HCEC 1CT (cell line): ENCODE results near the gene GLMP.

Experiments used
- DNase-seq: peaks from one replicate; pipeline ENCODE4 v3.0.0-alpha.2; 2017

GLMP gene

DNA sequence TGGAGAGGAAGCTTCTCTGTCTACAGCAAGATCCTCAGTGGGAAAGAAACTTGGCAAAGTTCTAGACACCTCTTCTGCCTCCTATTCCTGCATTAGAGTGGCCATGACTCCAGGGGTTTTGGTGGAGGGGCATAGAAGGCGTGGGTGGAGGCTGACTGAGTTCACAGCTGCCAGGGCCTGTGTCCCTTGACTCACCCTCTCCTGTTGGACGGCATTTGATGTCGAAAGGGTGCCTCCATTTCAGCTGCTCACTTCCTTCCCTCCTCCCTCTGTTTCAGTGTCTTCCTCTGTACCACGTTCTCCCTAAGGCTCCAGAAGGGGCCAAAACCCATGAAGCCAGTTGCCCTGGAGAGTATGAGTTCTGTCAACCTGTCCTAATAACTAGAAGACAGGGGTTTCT is 10.7 kb downstream of the GLMP start:
- DNase-seq = peak; percentile 15

DNA sequence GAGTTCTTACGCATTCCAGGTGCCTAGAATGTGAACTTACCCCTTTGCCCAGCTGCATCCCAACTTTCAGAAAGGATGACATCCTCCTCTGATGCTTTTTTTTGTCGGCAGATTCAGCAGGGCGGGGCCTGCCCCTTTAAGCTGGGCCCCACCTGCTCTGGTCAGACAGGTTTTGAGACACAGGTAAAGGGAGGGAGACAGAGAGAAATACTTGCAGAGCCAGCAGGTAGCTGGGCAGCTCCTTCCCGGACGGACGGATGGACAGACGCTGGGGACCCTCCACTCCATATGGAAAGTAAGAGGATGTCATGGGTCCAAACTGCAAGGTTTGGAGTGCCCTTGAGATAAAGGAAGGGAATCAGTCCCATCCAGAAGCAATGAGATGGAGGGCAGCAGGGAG is 11.4 kb downstream of the GLMP start, which contains the start of gene TMEM79:
Gene TMEM79 (plus strand): TSS at position 214 of the 400 bp plus-strand sequence. CDS start 902 bp downstream, outside the sequence.
- DNase-seq = no peak

DNA sequence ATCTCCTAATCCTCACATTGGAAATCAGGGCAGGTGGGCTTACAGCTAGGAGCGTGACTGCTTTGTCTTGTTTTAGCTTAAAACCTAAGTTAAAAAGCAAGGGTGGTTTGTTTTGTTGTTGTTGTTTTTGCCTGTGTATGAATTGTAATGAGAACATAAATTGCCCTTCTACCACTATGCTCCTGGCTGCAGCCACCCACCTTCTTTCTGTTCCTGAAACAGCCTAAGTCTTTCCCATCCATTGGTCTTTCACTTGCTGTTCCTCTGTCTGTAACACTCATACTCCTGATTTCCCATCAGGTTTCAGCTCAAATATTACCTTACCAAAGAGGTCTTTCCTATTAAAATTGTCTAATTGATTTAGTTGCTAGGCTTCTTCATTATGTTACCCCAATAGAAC is 12.0 kb downstream of the GLMP start:
- DNase-seq = no peak

DNA sequence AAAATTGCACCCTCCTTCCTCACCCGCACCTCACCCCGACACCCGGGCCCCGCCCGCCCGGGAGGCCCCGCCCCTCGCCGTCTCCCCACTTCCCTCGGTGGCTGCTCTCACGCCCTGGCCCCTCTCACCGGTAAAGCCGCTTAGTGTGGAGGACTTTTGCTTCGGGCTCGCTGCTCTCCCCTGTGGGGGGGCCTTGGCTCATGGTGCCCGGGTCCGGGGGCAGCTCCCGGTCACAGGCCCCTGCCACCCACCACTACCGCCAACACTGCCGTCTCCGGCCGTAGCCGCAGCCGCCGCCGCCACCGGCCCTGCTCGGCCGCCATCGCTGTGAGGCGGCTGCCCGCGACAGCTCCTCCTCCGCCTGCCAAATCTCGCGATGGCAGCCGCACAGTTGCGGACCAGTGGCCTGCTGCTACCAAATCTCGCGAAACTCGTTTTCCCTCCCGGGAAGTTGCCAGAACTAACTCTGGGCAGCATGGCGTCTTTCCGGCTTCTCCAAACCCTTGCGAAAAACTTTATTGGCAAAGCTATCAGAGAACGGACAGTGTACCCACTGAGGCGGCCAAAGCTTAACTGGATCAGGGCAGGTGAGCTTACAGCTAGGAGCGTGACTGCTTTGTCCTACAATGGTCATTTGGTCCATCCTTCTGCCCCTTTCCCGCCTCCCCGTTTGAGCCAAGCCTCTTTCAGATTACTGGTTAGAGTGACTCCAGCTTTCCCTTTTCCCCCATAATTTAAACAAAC is 12.8 kb downstream of the GLMP start, which contains the start of gene SMG5:
Gene SMG5 (minus strand): TSS at position 347 of the 744 bp plus-strand sequence. CDS start 145 bp downstream, at position 202.
- peak; percentile 98 for DNase-seq

DNA sequence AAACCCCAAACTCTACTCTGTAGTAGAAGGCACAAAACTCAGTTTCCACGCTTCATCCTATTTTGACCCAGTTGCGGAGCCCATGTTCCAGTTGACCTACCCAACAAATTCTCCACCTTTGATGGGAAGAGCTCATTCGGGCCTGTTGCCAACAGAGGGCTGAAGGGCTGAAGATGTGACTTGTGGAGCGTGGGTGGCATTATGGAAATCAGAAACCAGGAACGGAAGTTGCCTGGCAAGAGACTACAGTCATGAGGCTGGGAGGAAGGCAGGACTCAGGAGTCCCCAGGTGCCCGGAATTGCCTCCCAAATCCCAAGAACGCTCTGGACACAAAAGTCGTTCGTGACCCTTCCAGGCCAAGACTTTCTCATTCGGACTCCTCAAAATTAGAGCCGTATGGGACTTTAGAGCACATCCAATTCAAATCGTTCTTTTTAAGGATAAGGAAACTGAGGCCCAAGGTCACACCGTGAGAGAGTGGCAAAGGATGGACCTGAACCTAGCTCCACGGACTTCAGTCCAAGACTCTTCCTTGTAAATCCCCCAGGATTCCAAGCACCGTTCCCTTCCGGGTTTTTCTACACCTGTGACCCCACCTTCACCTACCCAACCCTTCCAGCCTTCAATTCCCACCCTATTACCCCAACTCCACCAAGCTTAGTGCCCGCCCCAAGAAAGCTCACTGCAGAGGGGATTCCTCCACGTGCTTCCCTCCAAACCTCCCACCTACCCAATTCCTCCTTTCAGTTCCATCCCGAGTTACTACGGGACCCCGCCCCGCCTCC is 13.6 kb downstream of the GLMP start:
- DNase-seq = peak; percentile 22

DNA sequence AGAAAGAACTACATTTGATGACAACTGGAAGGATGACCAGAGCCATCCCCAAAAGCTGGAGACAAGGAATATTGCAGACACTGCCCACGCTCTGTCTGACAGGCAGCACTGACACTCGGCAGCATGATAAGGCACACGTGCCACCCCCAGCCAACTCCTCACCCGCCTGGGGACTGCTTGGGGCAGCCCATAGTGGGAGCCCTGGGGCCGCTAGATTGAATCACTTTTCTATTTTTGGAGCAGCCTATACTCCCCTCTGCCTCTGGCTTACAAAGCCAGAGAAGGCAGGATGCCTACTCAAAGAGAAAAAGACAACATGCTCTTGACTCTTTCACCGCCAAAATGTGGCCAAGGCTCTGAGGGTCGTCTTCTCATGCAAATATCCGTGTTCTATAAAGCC is 14.2 kb downstream of the GLMP start:
- peak; percentile 46 for DNase-seq

DNA sequence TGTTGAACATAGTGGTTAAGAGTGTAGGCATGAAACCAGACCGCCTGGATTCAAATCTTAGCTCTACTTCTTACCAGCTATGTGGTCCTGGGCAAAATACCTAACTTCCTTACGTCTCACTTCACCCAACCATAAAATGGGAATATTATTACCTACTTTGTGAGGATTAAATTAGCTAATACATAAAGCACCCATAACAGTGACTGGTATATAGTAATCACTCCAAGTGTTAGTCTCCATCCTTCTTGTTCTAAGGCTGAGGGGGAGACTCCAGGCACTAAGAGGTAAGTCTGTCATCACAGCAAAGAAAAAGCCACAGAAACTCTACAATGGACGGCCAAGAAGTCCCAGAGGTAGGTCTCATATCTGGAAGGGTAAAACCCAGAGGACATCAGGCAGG is 15.6 kb downstream of the GLMP start:
- no peak for DNase-seq

DNA sequence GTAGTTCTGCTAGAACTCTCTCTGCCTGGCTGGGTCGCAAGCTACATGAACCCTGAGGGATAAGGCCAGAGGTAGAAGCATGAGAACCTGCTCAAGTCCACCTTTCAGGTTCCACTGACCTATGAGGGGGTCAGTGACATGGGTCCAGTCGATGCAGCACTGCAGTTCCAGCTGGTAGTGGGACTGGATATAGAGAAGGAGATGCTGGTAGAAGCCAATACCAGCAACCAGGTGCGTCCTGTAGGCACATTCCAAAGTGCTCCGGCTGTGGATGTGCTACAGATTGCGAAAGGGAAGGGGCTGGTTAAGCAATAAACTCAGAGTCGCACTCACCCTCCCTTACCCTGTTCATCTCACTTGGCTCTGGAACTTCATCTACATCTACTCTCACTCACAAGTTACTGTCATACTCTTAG is 18.5 kb downstream of the GLMP start:
- no peak for DNase-seq

DNA sequence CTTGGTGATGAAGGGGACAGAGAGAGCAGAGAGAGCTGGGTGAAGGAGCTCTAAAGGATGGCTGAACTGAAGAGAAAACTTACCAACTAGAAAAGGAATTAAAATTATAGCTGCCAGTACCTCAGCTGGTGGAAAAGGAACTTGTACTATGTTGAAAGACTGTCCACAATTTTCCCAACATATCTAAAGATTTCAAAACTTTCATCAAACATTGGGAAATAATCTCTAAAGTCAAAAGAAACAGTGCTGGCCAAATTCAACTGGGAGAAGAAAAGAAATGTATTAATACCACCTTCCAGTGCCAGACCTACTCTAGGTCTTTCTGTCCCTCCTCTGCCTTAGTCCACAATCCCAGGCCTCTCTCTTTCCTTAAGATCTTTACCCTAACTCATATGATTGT is 18.9 kb downstream of the GLMP start:
- no peak for DNase-seq

DNA sequence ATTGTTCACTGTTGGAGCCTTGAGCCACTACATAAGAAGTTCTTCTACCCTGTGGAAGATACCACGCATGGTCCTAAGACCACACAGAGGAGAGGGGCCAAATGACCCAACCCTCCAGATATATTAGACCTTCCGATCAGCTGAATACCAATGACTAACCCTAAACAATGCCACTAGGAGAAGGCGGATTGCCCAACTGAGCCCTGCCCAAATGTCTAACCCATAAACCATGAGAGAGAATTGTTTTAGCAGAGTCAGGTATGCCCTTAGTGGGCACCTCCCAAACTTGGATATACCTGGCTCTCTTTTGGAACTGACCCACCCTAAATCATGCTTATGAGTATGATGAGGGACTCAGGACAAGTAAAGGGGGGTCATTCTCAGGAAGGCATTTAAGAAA is 25.2 kb downstream of the GLMP start:
- DNase-seq = no peak

DNA sequence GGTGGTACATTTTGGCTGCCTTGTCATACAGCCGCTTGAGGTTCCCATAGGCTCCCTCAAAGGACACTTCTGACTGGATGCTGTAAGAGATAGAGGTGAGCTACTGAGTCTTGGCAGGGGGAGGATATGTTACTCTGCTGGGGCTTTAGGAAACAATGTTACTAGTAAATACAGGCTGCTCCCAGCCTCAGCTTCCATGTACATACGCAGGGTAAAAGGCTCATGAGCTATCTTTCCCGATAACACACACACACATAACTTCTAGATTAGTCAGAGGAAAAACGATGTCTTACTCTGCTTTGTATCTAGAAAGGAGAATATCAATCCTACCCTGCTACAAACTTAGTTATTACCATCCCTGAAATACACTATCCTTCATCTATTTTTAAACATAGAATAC is 27.1 kb downstream of the GLMP start:
- no peak for DNase-seq

DNA sequence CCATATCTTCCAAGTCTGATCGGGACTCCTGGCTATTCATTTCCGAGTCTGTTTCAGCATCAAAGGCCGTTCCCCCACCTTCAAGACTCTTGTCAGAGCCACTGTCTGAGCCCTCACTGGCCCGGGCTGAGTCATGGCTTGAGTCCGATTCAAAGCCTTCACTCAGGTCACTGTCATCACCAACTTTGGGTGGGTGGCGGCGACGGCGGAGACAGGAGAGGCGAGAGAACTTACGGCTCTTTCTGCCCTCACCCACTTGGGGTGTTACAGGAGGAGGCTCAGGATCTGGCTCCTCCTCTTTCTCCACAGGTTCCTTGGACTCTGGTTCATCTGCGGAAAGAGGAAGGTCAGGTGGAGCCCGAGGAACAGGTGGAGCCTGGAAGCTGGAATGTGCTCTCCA is 29.4 kb downstream of the GLMP start:
- DNase-seq = no peak

DNA sequence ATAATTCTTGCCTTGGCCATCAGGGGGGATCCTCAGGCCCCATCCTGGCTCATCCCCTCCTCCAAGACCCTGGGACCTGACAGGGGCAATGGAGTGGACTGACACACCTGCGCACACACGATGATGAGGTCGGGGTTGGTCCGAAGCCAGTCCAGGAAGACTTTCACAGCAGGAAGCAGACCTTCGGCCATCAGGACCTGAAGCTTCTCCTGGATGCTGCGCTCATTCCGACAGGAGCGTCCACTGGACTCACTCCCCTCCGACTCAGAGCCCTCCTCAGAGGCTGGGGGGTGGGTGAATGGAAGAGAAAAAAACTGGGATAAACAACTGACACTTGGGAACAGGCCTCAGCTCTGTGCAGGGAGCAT is 32.2 kb downstream of the GLMP start:
- DNase-seq = no peak

DNA sequence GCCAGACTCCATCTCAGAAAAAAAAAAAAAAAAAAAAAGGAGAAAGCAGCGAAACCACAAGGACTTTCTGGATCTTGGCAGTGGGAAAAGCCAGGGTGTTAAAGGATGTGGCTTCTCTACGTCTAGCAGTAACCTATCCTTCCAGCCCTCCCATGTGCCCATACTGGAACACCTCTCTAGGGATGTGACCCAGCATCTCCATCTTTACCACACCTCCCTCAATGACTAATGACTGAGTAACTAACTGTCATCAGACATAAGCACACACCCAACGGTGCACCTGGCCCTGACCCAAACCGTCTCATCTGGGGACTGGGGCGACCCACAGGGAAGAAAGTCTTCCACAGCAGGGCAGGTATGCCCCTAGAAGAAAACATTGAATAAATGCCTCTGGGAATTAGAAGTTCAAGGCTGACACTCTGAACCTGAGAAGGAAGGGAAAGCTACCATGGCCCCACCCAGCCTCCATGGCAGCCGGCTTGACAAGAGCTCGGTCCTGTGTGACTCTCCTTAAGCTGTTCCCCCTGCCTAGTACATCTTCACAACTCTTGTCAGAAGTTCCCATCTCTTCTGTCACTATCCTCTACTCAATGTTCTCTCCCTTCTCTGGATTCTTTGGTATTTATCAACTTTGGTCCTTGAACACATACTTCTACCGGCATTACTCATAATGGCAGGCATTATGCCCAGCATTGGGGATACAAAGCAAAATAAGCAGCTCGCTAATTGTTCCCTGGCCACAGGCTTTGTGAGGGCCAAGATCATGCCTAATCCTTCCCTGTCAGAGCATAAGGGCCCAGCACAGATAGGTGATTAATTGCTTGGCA is 32.8 kb downstream of the GLMP start:
- DNase-seq = peak; percentile 69

DNA sequence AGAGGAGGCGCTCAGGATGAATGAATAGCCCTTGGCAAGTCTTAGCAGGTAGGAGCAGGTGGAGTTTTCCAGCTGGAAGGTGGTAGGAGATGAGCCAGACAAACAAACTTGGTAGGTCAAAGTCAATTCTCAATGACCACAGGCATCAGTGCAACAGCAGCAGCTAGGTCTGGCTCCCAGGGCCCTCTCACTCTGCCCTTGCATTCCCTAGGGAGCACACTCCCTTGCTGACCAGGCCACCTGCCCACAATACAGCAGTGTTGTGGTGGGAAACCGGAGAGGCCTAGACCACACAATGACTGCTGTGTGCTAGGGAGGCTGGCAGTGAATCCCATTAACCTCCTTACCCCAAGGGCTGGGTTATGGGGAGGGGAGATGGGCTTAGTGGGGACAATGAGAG is 34.6 kb downstream of the GLMP start:
- DNase-seq = no peak

DNA sequence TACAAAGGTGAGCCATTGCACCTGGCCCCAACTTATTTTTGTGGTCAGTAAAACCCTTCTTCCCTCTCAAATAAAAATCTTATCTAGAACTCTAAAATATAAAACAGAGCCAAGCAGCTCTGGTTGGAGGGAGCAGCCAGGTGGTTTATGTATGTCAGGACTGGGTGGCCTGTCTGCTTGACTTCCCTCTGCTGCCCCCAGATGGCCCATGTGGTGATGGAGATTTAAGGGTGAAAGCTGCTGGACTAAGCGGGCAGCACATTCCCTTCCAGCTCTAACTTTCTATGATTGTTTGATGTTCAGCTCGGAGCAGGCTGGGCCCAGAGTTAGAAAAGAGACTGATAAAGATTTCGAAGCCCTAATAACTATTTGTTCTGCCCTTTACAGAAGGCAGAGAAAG is 35.7 kb downstream of the GLMP start:
- peak; percentile 20 for DNase-seq

DNA sequence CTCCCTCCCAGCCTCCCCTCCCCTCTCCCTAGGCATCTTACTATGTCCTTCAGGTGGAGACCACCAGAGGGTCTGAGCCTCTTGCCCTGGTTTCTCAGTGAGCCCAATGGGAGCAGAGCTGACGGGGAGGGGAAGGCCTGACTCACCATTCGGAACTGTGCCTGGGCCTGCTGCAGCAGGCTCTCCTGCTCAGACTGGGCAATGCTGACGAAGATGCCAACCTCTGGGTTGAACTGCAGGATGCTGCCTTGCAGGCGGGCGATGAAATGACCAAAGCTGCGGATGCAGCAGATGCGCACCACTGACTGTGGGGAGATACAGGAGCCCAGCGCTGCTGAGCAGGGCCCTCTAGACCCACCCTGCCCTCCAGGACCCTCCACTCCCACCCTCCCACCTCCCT is 36.6 kb downstream of the GLMP start:
- DNase-seq = no peak

DNA sequence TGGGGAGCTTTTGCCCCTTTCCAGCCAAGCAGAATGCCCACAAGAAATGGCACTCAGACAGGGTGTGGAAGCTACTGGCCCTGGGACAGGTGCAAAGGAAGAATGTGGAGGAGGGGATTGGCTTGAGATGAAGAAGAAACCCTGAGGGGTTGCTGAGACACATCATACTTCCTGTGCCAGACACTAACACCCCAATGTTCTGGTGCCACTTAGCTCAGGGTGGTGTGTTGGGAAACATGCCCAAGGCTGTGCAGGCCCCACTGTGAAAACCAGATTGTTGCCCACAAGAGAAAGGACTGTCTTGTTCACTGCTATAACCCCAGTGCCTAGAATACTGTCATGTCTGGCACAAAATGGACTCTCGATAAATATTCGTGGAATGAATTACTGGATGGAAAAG is 37.8 kb downstream of the GLMP start:
- no peak for DNase-seq

DNA sequence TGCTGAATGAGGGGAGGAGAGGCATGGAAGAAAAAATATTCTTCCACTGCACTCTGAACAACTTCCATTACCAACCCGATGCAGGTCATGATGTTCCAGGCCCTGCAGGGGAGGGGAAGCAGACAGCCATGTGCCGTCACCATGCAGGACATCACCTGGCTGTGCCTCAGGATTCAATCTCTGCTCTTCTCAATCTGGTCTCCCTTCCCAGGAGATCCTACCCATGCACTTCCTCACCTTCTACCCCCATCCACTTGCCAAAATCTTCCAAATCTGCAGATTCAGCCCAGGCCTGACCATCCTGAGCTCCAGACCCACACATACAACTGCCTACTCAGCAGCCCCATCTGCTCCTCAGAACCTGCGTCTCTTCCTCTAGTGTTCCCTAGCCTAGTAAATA is 41.8 kb downstream of the GLMP start:
- DNase-seq = no peak

DNA sequence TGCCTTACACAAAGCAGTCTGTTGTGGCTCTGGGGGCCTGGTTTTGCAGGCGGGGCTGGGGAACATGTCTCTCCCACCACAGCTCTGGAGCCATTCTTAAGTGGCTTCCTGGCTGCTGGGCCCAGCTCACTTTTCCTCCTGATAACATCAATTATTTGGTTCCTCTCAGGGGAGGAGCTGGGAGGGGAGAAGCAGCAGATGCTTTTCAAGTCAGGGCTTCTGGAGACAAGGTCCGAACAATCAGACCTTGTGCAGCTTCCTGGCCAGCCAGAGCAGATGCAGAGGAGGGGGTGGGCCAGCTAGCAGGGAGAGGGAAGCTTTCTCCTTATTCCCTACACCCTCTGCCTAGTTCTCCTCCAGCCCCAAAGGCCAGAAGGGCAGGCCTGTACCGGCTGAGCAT is 44.0 kb downstream of the GLMP start:
- DNase-seq = no peak

DNA sequence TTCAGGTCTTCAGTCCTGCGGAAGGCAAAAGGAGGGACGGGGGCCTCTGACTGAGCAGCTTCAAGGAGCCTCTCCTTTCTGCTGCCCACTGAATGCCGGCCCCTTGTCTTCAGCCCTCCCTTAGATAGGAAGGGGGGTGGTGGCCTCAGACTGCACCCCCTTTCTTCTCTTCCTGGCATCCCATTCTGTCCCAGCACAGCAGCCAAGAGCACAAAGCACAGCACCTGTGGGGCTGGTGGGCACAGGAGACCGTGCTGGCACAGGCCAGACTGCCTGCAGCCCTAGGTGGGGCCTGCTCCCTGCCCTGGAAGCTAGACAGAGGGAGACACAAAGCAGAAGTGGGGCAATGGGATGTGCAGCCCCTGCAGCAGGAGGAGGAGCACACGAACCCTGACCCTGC is 45.9 kb downstream of the GLMP start:
- no peak for DNase-seq

DNA sequence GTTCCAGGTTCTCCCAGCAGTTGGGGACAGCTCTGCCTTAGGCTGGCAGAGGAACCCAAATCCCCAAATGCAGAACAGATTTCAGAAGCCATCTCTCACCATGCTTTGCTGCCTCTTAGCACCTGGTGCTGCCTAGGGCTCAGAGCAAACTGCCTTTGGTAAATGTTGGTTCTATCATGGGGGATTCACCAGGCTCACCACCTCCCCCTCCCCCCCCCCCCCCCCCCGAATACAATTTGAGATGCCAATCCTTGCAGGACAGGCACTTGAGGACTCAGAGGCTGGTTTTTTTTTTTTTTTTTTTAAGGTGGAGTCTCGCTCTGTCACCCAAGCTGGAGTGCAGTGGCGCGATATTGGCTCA is 47.2 kb downstream of the GLMP start:
- DNase-seq = no peak

DNA sequence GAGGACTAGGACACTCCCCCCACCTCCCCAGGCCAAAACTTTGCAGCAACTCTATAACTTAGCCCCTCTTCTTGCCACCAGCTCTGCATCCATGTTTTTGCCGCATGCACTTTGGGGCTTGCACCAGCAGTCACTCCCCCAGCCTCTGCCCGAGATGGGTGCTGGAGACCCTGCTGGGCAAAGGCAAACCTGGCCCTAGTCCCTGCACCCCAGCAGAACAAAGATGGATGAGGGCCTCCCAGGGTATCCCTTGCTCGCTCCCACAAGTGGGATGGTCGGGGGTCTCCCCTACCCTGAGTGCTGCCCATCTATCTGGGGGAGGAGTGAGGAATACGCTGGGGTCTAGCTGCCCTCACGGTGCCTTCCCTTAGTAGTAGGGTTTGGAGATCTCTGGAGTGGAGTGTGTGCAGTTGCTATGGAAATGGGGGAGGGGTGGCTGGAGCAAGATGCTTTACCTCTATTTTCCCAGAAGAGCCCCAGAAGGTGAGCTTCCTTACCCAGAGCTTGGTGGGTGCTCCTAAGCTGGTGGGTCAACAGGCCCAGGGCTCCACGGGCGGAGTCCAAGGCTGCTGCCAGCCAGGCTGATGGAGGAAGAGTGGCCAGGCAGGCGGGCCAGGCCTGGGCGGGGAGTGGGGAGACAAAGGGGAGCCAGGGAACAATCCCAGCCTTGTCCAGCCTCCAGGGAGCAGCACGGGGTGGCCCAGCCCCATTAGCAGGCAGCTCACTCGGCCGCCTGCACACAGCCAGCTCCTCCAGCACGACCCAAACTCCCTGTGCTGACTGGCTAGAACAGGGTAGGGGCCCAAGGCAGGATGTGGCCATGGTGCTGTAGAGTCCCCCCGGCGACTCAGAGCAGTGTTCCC is 47.8 kb downstream of the GLMP start, which contains the start of gene PAQR6:
Gene PAQR6 (minus strand): TSS at position 597 of the 863 bp plus-strand sequence. CDS start 1,325 bp downstream, outside the sequence.
- DNase-seq = no peak
